GM18907 (cell line): ENCODE results near the gene EEF1AKMT1.
"Not testable (repeated sequence)": the region's sequence is repeated elsewhere in the genome, so short reads cannot be mapped to it uniquely, and the experiment has no call there.

Source experiments
- ATAC-seq: cut with Tn5 transposase; IDR thresholded peaks from one replicate; pipeline ENCODE4 v1.9.1; 2021; ENCODE audit warnings: mild to moderate bottlenecking, moderate library complexity; ENCODE audit not compliant: unreplicated experiment

Gene EEF1AKMT1

DNA sequence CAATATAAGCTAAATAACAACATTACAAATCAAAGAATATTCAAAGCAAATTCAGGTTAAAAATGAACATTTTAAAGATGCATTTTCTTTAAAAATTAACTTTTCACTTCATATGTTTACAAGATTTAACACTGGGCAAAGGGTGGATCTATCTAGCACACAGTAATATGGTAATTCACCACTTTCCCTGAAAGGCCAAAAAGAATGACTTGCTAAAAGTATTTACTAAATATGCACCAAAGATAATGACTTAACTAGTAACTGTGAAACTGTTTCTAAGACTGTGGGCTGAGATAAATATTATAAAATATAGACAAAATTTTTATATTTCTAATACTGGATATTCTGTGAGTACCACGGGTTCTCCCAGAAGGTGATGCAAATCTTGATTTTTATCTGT, 4.5 kb upstream of the EEF1AKMT1 start:
- ATAC-seq = no peak

DNA sequence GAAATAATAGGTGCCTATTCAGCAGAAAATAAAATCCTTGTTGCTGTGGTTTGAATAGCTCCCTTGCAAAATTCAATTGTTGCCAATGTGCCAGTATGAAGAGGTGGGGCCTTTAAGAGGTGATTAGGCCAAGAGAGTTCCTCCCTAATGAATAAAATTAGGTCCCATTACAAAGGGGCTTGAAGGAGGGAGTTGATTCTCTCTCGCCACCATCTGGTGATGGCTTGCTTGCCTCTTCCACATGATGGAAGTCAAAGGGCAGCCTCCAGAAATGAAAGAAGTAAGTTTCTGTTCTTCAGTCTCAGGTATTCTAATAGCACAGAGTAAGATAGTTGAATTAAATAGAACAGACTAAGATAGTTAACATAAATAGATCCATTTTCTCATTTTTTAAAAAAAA, 3.0 kb upstream of the EEF1AKMT1 start:
- no peak for ATAC-seq

DNA sequence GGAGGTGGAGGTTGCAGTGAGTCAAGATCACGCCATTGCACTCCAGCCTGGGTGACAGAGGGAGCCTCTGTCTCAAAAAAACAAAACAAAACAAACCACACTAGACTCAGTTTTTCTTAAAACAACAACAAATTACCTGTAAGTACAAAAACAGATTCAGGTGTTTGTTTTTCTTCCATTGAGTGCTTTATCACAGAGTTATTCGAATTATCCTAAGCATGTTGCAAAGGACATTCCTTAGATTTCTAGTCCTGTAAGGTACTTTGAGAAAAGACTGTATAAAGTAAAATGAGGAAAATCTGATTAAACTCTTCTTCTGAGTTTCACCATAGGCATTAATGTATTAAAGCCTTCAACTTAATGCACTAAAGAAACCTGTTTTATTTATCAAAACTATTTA, 2.2 kb upstream of the EEF1AKMT1 start:
- no peak for ATAC-seq

DNA sequence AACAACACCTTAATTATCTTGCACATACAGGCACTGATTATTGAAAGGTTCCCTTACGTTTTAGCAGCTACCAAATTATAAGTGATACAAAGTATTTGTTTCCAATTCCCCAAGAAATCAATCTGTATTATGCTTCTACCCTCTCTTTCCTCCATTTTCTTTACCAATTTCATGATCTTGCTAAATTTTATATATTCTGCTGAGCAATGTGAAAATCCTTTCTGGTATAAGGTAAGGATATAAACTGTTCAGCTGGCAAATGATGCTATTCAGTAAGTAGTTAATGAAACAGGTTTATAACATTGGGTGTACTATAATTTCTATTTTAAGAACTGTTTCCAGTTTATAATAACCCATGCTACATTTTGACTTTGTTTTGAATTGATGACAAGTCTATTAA, 985 bp upstream of the EEF1AKMT1 start:
- ATAC-seq = no peak

DNA sequence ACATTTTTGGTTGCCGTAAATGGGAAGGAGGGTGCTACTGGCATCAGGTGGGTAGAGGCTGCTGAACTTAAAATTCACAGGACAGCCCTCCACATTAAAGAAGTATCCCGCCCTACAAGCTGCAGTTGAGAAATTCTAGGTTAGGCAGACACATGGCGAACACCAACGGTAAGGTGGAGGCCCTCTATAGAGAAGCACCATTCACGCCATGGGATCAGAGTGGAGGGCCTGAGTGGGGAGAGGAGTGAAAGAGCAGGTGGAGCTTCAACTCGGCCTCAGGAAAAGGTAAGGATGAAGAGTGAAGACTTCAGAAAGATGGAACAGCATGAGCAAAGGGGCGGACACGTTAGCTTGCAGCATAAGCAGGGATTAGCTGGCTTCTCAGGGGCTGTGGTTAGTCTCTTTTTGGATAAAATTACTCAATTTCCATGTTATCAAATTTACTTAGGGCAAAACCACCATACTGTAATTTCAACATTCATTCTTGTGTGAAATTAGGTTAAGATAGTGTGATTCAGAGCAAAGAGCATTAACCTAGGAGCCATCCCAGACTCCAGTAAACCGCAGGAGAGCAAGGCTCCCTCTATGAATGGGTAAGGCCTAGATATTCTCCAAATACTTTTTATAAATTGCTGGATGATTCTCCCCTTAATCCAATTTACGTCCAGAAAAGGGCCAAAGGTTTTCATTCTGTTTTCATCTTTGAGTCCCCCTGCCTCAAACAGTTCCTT, 1.2 kb downstream of the EEF1AKMT1 start:
- ATAC-seq = no peak

DNA sequence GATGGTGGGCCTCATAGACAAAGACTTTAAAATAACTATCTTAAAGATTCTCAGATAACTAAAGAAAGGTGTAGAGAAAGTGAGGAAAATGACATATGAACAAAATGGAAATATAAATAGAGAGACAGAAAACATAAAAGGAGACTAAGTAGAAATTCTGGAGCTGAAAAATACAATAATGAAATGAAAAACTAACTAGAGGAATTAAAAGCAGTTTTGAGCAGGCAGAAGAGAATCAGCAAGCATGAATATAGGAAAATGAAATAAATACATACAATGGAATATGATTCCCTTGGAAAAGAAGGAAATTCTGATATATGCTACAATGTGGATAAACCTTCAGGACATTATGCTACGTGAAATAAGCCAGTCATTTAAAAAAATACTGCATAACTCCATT, 3.9 kb downstream of the EEF1AKMT1 start:
- no peak for ATAC-seq

DNA sequence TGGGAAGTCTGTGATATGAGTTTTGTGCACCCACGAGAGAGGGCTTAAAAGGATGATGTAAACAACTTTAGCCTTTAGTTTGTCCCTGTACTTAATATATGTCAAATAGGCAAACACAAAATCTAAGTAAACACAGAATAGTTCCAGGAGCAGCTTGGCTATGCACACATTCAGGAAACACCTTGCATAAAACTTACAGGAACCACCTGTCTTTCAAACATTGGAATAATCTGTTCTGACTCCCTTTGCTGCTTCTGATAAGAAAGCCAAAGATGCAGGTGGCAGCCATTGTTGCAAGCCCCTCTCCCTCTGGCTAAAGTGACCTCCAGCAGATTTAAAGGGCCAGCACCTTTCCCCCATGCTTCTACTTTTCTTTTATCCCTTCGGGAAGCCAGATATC, 4.7 kb downstream of the EEF1AKMT1 start:
- ATAC-seq = no peak

DNA sequence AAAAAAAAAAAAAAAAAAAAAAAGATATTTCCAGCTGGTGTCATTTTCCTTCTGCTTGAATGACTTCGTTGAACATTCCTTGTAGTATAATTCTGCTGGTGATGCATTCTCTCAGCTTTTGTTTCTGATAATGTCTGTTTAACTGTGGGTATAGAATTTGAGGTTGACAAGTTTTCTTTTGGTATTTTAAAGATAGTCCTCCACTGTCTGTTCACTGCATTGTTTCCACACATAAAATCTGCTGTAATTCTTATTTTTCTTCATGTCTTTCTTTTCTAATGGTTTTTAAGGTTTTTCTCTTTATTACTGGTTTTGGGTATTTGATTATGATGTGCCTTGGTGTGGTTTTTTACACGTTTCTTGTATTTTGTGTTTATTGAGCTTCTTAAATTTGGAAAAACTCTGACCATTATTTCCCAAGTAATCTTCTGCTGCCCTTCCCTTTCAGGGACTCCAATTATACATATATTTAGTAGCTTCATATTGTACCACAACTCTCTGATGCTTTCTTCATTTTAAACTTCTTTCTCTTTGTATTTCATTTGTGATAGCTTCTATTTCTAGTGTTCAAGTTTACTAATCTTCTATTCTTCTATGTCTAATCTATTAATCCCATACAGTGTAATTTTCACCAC, 6.3 kb downstream of the EEF1AKMT1 start:
- no peak for ATAC-seq

DNA sequence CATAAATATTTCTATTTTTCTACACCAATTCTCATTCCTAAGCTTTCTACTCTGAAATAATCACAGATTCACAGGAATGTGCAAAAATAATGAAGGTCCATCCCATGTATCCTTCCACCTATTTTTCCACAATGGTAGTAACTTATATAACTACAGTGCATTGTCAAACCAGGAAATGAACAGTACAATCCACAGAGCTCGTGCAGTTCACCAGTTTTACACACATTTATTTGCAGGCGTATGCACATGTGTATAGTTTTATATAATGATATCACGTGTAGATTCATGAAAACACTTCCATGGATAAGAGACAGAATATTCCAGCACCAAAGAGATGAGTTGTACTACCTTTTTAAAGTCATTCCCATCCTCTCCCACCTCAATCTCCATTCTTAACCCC, 12.9 kb downstream of the EEF1AKMT1 start:
- no peak for ATAC-seq

DNA sequence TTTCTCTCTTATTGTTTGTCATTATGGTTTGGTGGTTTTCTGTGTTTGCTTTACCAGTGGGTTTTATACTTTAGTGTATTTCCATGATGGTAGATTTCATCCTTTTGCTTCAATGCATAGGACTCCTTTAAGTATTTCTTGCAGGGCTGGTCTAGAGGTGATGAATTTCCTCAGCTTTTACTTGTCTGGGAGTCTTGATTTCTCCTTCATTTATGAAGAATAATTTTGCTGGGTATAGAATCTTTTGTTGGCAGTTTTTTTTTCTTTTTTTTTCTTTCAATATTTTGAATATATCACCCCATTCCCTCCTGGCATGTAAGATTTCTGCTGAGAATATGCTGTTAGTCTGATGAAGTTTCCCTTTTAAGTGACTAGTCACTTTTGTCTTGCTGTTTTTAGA, 19.8 kb downstream of the EEF1AKMT1 start:
- no peak for ATAC-seq

DNA sequence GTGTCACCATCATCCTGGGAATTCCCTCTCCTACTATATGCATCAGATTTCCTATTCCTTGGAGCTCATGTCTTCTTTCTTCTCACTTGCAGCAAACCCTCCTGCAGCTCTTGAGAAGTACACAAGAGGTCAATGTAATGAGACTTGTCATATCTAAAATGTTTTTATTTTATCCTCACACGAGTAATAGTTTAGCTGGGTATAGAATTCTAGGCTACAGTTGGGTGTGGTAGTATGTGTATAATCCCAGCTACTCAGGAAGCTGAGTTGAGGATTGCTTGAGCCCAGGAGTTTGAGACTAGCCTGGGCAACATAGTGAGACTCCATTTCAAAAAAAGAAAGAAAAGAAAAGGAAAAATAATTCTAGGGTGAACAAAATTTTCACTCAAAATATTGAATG, 24.4 kb downstream of the EEF1AKMT1 start:
- ATAC-seq = no peak

DNA sequence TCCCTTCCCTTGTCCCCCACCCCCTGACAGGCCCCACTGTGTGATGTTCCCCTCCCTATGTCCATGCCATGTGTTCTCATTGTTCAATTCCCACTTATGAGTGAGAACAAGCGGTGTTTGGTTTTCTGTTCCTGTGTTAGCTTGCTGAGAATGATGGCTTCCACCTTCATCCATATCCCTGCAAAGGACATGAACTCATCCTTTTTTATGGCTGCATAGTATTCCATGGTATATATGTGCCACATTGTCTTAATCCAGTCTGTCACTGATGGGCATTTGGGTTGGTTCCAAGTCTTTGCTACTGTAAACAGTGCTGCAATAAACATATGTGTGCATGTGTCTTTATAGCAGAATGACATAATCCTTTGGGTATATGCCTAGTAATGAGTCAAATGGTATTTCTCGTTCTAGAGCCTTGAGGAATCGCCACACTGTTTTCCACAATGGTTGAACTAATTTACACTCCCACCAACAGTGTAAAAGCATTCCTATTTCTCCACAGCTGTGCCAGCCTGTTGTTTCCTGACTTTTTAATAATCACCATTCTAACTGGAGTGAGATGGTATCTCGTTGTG, 29.8 kb downstream of the EEF1AKMT1 start:
- ATAC-seq = not testable (repeated sequence)

DNA sequence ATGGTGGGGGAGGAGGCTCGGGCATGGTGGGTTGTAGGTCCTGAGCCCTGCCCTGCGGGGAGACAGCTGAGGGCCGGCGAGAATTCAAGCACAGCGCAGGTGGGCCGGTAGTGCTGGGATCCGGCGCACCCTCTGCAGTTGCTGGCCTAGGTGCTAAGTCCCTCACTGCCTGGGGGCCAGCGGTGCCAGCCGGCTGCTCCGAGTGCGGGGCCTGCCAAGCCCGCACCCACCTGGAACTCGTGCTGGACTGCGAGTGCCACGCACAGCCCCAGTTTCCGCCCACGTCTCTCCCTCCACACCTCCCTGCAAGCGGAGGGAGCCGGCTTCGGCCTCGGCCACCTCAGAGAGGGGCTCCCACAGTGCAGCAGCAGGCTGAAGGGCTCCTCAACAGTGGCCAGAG, 33.7 kb downstream of the EEF1AKMT1 start:
- no peak for ATAC-seq

DNA sequence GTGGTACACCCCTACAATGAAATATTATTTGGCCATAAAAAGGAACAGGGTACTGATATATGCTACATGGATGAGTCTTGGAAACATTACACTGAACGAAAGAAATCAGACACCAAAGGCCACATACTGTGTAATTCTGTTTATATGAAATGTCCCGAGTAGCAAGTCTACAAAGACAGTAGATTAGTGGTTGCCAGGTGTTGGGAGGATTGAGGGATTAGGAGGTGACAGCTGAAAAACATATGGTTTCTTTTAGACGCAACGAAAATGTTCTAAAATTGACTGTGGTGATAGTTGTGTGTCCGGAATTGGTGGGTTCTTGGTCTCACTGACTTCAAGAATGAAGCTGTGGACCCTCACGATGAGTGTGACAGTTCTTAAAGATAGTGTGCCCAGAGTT, 35.1 kb downstream of the EEF1AKMT1 start:
- no peak for ATAC-seq

DNA sequence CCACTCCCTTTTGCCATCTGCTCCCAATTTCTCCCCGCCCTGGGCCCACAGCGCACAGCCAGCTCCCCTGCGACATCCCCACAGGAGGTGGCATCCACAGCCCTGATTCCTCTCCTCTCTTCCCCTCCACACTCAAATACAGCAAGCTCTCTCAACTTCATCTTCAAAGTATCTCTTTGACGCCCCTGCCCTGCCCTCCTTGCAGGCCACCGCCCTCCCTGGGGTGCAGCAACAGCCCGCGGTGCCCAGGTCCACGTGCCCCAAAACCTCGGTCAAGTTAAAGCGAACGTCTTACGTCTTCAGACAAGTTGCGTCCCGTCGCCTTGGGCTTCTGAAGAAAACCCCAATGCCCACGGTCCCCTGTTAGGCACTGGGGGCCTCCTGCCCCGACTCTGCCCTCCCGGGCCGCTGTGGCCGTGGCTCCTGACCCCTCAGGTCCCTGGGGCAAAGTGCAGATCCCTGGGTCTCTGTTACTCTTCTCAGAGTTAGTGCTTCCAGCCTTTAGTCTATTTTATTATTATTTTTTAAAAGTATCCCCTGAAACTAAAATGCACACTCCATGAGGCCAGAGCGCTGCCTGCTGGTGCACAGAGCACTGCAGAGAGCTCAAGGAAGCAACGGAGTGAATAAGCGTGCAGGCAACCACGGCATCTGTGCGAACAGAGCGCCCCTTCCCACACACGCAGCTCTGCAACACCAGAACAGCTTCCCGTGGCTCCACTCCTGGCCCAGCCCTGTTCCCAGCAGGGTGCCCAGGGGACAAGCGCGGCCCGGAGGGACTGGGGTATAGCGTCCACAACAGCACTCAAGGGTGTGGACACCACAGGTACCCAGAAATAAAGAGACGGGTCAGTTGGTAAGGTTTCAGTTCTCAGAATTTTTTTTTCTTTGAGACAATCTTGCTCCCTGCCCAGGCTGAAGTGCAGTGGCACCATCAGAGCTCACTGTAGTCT, 43.9 kb downstream of the EEF1AKMT1 start:
- ATAC-seq = no peak

DNA sequence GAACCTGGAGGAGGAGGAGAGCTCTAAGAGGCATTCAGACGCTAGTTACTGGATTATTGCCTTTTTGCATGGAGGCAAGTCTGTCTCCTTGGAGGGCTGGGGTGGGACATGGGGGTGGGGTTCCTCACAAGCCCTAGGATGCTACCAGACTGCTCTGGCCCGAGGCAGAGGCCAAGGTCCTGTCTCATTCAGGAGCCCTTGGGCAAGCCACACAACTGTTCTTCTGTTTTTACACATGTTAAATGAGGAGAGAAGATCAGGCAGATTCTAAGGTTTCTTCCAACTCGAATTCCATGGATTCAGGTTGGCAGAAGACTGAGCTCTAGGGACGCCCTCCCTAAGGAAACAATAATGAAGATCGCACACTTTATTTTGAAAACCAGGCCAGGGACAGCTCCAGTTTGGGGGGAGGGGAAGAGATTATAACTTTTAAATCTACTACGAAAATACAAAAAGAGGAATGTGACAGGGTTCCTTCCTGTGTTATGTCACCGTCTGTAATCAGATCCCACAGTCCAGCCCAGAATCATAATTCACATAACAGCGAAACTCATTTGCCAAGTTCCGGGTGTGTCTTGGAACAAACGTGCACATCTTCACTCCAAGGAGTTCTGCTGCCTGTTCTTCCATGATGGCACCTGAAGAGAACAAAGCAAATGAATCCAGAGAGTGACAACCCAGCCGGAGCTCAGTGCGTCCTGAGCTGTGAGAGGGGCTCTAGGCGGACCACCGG, 45.0 kb downstream of the EEF1AKMT1 start:
- no peak for ATAC-seq

DNA sequence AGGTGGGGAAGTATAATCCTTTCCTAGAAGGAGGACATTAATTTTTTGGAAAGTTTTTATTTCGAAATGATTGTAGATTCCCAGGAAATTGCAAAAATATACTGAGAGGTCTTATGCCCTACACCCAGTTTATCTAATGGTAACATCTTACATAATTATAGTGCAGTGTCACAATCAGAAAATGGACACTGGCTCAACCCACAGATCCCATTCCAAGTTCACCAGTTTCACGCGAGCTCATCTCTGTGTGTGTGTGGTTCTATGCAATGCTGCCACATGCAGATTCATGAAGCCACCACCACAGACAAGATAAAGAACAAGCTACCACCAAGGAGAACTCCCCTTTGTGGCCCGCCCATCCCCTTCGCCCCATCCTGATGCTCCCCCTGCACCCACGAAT, 45.9 kb downstream of the EEF1AKMT1 start:
- no peak for ATAC-seq

DNA sequence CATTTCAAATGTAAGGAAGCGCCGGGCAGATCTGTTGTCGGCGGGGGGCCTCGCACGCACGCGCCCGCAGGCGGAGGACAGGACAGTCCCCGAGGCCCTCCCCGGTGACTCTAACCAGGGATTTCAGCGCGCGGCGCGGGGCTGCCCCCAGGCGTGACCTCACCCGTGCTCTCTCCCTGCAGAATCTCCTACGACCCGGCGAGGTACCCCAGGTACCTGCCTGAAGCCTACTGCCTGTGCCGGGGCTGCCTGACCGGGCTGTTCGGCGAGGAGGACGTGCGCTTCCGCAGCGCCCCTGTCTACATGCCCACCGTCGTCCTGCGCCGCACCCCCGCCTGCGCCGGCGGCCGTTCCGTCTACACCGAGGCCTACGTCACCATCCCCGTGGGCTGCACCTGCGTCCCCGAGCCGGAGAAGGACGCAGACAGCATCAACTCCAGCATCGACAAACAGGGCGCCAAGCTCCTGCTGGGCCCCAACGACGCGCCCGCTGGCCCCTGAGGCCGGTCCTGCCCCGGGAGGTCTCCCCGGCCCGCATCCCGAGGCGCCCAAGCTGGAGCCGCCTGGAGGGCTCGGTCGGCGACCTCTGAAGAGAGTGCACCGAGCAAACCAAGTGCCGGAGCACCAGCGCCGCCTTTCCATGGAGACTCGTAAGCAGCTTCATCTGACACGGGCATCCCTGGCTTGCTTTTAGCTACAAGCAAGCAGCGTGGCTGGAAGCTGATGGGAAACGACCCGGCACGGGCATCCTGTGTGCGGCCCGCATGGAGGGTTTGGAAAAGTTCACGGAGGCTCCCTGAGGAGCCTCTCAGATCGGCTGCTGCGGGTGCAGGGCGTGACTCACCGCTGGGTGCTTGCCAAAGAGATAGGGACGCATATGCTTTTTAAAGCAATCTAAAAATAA, 52.1 kb downstream of the EEF1AKMT1 start:
- no peak for ATAC-seq

DNA sequence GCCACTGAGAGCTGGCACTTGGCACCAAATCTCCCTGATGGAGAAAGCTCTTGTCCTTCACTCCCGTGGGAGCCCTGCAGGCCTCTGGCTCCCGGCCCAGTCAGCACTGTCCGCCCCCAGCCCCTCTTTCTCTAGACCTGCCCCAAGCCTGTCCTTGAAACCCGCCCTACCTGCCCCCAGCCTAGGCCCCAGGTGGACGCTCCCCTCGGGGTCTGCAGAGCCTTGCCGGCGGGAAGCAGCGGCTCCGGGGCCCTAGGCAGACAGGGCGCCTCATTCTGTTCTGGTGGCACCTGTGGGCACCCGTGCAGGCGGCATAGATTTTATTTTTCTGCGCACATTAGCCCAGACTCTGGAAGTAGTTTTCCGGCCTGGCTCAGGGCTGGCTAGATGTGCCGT, 52.7 kb downstream of the EEF1AKMT1 start:
- ATAC-seq = no peak

DNA sequence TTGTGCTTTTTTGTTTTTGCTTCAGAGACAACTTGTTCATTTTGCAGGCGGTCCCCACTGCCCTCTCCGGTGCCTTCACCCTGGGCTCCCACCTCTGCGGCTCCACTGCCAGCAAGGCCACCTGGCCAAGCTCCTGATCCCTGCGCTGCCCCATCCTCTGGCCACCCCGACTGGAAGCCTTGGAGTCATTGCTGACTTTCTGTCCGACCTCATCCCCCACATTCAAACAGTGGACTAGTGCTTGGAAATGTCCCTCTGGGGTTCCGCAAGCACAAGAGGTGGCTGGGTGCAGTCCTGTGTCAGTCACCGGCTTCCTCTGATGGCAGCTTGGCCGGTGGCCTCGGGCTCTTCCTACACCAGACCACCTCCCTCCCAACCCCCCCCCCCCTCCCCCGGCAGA, 53.3 kb downstream of the EEF1AKMT1 start:
- ATAC-seq = no peak
